ENCODE results near the gene ALKBH5.
"Not testable (repeated sequence)": the region's sequence is repeated elsewhere in the genome, so short reads cannot be mapped to it uniquely, and the experiment has no call there.

Gene ALKBH5

GRCh38 chr17:18186627-18186982 lies 3.0 kb downstream of the ALKBH5 start:
- DNase-seq = no peak

DNA sequence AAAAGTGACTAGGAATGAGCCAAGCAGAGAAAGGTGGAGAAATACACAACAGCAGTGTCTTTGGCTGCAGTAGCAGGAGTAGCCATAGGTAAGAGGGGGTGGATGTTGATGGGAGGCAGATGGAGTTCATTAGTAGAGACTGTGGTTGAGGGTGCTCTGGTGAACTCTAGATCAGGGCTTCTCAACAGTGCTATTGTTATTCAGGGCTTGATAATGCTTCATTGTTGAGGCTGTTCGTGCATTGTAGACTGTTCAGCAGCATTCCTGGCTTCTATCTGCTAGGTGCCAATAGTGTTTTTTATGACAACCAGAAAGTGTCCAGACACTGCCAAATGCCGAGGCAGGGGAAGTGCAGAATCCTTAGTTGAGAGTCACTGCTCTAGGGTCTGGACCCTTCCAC lies 3.6 kb downstream of the ALKBH5 start:
- no peak for DNase-seq

- no peak for DNase-seq
Observed at GRCh38 chr17:18187821-18188761, 4.5 kb downstream of the ALKBH5 start.

DNA sequence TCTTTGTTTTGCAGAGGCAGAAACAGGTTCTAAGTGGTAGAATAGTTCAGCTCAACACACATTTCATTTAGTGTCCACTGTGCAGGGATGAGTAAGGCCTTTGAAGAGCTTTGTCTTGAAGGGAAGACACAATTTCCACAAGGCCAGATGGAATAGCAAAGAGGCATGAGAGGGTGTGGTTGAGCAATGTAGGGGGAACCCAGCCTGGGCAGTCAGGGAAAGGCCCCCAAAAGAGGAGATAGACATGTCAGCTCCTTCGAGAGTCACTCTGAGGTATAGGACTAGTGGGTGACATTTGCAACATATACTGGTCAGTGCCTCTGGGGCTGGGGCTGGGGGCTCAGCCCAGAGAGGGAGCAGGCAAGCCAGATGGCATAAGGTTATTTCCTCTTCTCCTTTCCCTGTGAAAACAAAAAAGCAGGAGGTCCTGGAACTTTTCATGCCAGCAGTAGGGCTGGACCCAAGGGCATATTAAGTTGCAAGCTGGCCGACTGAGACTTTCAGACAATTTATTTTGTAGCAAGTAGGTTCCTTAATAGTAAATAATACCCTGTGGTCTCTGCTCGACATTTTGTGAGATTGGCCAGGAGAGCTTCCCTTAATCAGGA lies 7.1 kb downstream of the ALKBH5 start:
- no peak for DNase-seq

GRCh38 chr17:18191236-18191667 lies 7.6 kb downstream of the ALKBH5 start:
- DNase-seq = no peak

DNA sequence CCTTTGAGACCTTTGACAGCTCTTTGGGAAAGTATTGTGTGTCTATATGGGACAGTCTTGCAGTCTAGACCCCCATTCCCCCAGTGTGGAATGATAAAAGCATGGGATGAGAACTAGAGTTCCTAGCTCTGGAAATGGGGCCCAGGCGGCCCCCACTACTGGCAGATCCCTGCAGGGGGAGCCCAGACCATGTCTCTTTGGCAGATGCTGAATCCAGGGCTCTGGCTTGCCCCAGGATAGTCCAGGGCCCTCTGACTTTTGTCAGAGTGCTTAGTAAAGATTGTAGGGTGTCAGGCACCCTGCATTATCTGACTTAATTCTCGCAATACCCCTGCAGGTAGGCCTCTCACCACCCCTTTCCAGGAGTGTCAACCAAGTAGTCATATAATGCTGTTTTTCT lies 8.3 kb downstream of the ALKBH5 start:
- DNase-seq = no peak

GRCh38 chr17:18194394-18194793 lies 10.8 kb downstream of the ALKBH5 start:
- DNase-seq = no peak

GRCh38 chr17:18194804-18195203 lies 11.2 kb downstream of the ALKBH5 start:
- DNase-seq = no peak

DNA sequence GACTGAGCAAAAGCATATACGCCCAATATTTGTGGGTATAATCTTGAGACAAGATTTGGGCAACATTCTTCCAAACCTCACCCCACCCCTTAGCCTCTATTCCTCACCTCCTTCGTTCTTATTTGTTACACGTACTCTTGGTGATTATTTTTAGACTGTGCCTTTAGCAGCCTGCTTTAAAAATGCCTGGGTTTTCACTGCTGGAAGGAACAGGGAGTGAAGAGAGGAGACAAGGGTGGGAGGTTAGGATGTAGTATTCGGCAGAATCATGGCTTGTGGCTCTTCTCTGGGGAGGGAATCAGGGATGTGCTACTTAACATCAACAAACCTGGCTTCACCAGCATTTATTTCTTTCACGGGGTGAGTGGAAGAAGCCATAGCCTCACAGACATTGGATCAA lies 11.6 kb downstream of the ALKBH5 start:
- DNase-seq = no peak

- no peak for DNase-seq
Observed at GRCh38 chr17:18197535-18198194, 14.0 kb downstream of the ALKBH5 start.

DNA sequence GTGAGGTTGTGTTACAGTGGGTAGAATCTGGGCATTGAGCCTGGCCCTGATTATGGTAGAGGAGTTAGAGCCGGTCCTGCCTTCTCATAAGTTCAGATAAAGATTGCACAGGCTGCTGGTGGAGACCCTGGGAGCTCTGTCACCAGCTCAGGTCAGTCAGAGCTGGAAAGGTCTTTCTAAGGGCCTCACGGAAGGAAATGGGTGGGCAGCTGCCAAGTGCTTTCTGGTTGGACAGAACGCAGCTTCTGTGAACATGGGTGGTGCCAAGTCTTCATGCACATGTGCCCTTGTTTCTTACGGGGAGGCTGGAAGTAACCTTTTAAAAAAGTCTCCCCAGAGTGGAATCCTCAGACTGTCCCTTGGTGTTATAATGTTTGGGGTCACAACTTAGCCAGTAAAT lies 14.9 kb downstream of the ALKBH5 start:
- no peak for DNase-seq

DNA sequence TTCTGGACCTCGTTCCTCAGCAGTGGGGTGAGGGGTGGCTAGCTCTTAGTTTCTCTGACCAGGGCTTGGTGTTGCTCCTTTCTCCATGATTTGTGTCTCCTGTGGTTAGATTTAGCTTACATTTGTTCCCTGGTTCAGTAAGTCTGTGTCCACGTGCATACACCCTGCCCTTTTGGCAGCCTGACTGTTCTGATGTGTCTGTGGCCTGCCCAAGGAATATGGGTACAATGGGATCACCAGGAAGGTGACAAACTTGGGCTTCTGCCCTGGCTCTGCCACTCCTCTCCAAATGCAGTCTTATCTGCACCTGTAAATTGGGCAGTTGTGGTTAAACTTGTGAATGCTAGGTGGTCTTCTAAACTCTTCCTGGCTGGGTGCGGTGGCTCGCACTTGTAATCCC lies 17.5 kb downstream of the ALKBH5 start:
- no peak for DNase-seq

- no peak for DNase-seq
Observed at GRCh38 chr17:18203308-18203707, 19.7 kb downstream of the ALKBH5 start.

- DNase-seq = no peak
Observed at GRCh38 chr17:18205861-18206260, 22.2 kb downstream of the ALKBH5 start.

DNA sequence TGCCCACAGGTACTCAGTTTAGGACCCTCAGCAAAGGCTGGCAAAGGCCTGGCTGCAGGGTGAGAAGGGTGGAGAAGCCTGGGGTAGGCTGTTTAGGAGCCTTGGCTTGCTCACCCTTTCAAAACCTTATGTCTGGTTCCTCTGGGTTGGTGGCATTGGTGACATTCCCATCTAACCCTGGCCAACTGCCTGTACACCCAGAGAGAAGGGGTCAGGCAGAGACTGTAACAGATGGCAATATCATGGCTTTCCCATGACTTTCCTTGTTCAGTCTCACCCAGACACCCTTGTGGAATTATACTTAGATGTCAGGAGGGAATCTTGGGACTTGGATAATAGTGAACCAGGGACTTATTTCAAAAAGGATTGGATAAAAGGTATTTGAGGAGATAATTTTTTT lies 23.3 kb downstream of the ALKBH5 start:
- DNase-seq = no peak

DNA sequence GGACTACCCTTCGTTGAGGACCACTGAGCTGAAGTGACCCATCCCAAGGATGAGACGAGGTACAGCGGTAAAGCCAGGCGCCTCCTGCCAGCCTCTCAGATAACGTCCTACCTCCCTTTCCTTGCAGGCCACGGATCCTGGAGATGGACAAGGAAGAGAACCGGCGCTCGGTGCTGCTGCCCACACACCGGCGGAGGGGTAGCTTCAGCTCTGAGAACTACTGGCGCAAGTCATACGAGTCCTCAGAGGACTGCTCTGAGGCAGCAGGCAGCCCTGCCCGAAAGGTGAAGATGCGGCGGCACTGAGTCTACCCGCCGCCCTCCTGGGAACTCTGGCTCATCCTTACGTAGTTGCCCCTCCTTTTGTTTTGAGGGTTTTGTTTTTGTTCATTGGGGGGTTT lies 24.5 kb downstream of the ALKBH5 start:
- no peak for DNase-seq

- no peak for DNase-seq
Observed at GRCh38 chr17:18213666-18214270, 30.1 kb downstream of the ALKBH5 start.

DNA sequence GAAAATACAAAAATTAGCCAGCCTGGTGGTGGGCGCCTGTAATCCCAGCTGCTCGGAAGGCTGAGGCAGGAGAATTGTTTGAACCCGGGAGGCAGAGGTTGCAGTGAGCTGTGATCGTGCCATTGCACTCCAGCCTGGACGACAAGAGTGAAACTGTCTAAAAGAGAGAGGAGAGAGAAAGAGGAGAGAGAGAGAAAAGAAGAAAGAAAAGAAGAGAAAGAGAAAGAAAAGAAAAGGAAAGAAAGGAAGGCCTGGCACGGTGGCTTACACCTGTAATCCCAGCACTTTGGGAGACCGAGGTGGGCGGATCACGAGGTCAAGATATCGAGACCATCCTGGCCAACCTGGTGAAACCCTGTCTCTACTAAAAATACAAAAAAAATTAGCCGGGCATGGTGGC lies 33.3 kb downstream of the ALKBH5 start:
- DNase-seq = not testable (repeated sequence)

- peak; percentile 67 for DNase-seq
Observed at GRCh38 chr17:18217412-18218015, 33.9 kb downstream of the ALKBH5 start.

DNA sequence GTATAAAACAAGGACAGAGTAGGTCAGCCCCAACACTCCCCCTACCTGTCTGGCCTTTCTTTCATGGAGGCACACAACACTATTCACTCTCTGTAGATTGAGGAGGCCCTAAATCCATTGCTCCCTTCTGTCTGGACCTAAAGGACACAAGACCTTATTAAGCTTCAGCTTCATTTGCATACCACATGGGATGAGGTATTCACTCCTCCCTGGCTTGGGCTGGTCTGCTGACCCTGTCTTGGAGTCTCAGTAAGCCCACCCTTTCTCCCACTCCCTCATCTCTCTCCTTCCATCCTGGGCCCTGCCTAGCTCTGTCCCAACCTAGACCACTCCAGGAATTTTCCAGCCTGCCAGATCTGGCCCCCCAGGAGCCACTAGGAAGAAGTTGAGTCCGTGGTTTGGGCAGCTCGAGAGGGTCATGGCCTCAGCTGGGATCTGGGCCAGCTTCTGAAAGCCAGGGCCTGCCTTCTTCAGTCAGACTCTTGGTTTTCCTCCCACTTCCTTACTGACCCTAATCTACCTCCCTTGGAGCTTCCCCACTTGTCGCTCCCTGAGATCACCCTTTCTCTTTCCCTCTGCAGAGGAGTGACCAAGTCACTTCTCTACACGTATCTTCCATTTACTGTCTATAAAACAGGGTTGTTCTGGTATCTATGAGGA lies 35.3 kb downstream of the ALKBH5 start:
- no peak for DNase-seq

GRCh38 chr17:18224053-18224386 lies 40.4 kb downstream of the ALKBH5 start:
- no peak for DNase-seq

GRCh38 chr17:18224387-18225120 lies 40.9 kb downstream of the ALKBH5 start:
- no peak for DNase-seq

Measured in stimulated activated naive CD4-positive, alpha-beta T cell treated with Interleukin-2 at 50 U/mL for 16 hours (primary cell).